HG03196 (cell line): Measurements from ENCODE around the gene TTN.
A peak's percentile ranks its signal among the peaks of the same experiment; 100 is the strongest.
"Not testable (repeated sequence)": the region's sequence is repeated elsewhere in the genome, so short reads cannot be mapped to it uniquely, and the experiment has no call there.

Experiments
- ATAC-seq: cut with Tn5 transposase; IDR thresholded peaks from one replicate; pipeline ENCODE4 v1.9.1; 2021; ENCODE audit not compliant: unreplicated experiment

Gene TTN

DNA sequence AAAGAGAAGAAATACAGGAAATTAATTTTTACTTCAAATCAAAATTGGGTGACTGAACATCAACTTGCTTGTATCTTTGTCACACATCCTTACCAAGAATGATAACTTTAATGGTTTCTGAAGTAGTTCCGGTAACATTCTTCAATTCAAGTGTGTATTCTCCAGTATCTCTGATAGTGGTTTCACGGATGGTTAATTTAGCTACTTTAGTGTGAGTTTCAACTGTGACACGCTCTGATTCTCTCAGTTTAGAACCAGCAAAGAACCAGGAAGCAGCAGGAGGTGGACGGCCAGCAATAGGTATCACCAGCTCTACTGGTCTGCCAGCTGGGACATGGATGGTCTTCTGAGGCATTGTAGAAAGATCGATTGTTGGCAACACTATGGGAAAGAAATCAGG is 264.7 kb downstream of the TTN start:
- no peak for ATAC-seq

DNA sequence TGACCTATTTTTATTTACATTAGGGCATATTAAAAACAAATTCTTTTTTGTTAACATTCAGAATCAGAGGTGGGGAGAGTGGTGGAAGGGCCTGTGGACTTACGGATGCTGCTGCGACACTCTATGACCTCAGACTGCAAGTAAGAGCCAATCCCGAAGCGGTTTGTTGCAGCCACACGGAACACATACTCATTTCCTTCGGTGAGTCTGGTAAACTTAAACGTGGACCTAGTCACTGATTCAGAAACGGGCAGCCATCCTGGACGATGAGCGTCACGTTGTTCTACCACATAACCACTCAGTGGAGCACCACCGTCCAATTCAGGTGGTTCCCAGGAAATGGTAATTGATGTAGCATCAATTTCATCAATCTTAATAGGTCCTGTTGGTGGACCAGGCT is 265.1 kb downstream of the TTN start:
- no peak for ATAC-seq

DNA sequence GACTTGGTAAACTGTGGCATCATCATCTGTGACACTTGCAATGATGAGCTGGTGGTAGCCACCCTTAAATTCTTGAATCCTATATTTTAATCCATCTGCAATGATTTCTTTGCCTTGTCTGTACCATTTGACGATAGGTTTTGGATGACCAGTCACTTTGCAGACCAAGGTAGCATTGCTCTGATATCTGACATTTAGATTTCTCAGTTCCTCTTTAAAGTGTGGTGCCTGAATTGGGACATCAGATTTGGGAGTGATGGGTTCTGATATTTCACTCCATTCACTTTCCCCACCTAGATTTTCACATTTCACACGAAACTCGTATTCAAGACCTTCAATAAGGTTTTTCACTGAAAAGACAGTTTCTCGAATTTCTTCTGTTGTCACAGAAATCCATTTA is 271.2 kb downstream of the TTN start:
- no peak for ATAC-seq

DNA sequence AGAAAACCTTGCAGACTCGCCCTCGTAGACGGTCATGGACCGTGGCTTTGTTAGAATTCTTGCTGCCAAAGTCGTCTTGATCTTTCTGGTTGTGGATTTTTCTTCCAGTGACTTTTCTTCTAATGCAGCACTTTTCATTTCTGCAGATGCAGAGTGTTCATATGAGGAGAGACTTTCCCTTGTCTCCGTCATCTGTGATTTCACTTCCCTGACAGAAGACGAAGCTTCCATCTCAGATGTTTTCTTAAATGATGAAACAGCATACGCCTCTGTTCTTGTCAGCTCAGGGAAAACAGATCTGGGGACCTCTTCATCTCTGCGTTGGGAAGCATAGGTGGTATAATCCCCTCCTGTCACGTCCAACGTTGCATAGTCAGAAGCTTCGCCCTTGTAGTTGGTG is 276.1 kb downstream of the TTN start:
- no peak for ATAC-seq

DNA sequence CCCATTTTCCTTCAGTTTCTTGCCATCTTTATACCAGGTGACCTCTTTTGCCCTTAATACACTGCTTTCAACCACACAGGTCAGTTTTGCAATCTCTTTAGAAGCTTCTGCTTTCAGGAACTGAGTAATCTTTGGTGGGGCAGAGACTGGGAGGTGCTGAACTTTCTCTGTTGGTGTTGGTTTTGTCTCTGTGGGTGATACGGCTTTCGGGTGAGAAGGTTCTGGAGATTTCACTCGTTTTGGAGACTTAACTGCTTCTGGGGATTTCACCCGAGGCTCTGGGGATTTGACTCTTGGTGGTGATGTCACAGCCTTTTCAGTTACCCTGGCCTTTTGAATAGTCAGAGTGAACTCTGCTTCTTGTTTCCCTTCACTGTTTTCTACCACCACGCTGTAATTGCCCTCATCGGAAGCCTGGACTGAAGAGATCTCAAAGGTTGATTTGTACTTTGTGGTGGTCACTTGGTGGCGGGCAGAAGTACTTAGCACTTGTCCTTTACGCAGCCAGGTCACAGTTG is 276.5 kb downstream of the TTN start:
- peak; percentile 97 for ATAC-seq

DNA sequence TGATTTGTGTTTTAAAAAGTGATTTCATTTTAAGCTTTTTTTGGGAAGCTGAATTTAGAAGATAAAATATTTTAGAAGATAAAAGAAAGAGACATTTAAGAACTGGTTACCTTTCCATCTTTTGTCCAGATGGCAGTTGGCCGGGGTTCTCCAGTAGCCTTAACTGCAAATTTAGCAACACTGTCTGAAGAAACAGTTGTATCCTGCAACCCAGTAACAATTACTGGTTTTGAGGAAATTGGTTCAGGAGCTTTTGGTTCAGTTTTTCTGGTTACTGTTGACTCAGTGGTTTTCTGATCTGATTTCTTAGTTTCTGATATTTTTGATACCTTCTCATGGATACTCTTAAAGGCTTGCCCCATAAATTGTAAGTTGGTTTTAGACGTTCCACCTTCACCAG is 277.1 kb downstream of the TTN start:
- ATAC-seq = no peak

DNA sequence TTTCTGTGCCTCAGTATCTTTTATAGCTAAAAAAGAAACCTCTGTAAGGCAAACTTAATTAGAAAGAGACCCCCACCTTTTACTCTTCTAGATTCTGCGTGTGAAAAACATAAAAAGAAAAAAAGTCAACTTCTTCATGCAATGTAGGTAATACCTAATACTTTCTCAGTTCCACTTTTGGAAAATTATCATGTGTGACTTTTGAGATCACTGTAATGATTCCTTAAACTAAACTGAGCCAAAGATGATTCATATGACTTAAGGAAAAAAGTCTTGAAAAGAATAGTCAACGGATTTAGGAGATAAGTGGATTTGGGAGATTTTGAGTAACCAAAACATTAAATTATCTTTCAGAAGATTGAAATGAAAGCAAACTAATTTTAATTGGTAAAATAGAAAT is 278.0 kb downstream of the TTN start:
- ATAC-seq = no peak

DNA sequence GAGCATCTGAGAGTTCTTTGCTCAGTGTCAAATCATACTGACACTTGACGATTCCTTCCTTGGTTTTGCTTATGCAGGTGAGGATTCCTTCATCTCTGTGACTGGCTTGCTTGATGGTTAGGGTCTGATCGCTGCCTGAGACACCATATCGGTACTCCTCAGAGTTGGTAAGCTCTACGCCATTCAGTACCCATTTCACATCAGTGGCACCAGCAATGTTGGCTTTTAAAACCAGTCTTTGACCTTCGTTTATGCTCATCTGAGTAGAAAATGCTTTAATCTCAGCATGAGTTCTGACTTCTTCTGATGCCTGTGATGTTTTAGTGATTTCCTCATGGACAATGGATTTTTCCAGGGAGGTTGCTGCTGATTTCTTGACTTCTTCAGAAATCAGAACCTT is 278.6 kb downstream of the TTN start:
- ATAC-seq = no peak

DNA sequence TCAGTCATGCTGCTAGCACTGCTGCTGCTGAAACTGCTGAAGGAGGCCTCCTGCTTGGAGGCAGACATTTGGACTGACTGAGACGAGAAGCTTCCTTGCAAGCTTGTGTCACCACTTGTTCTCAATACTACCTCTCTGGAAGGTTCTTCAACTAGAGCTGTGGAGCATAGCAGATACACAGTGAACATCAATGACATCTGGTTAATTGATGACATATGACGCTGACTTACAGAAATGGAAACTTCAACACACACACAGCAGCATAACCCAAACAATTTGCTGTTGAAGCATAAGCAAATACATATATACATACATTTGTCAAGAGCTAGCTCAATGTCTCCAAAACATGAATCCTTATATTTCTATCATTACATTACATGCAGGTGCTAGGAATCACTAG is 279.6 kb downstream of the TTN start:
- no peak for ATAC-seq

DNA sequence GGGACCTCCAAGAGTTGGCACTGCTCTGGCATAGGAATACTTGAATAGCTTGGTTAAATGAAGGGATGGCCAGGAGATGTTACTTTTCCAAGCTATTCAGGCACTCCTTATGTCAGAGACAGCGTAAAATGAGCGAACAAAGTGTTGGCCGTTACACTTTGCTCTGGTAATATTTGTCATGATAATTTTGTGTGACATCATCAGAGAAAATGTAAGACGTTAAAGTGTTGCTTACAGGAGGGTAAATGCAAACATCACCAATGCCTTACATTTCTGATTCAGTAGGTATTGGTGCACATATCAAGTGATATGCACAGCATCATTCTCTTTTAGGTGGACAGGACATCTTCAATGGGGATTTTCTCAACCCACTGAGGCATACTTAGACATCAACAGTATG is 281.0 kb downstream of the TTN start:
- no peak for ATAC-seq

DNA sequence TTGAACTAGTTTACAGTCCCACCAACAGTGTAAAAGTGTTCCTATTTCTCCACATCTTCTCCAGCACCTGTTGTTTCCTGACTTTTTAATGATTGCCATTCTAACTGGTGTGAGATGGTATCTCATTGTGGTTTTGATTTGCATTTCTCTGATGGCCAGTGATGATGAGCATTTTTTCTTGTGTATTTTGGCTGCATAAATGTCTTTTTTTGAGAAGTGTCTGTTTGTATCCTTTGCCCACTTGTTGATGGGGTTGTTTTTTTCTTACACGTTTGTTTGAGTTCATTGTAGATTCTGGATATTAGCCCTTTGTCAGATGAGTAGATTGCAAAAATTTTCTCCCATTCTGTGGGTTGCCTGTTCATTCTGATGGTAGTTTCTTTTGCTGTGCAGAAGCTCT is 281.8 kb downstream of the TTN start:
- not testable (repeated sequence) for ATAC-seq

DNA sequence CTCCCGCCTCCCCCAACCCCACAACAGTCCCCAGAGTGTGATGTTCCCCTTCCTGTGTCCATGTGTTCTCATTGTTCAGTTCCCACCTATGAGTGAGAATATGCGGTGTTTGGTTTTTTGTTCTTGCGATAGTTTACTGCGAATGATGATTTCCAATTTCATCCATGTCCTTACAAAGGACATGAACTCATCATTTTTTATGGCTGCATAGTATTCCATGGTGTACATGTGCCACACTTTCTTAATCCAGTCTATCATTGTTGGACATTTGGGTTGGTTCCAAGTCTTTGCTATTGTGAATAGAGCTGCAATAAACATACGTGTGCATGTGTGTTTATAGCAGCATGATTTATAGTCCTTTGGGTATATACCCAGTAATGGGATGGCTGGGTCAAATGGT is 282.2 kb downstream of the TTN start:
- not testable (repeated sequence) for ATAC-seq

DNA sequence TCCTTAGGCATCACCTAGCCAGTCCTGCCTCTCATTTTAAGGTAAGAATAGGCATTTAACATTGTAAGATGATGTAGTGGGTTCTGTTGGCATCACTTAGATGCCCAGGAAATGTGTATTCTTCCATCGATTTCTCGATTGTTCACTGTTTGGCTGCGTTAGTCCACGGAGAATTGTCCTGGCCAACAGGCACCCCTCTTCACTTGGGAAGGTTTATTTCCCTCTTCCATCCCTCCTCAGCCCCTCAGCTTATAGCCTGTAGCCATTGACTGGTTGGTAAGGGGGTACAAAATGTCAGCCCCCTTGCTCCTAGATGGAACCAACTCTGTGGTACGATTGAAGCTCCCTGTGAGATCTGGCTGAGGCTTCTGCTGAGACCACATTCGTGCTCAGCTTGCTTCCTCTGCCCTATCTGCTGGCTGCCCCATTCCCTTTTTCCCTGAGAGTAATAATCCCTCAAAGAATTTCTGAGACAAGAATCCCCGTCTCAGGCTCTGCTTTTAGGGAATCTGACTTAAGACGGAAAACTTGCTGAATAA is 283.6 kb downstream of the TTN start:
- ATAC-seq = no peak

DNA sequence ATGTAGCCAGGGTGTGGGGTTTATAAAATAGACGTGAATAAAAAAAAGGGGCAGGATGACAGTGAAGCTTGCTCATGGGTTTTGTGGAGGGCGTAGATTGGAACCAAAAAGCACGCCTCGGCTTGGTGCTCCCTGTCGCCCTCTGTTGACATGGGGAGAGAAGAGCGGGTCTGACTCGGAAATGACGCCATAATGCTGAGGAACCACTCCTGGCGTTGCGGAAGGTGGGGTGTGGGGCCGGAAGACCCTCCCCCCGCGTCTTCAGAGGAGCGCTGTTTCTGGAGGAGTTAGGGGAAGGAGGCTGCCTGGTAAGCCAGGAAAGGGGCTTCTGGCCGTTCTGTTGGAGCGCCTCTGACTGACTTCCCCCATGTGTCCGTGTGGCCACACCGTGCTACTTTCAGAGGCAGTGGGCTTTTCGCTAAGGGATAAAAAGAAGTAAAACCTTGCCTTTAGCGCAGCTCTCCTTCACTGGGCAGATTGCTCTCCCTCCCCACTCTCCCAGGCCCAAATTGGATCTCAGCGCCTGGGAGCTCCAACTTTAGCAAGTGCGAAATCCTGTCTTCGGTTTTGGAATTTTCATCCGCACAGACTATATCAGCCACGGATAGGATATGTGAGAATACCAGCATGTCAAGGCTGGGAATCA is 284.1 kb downstream of the TTN start:
- ATAC-seq = no peak

DNA sequence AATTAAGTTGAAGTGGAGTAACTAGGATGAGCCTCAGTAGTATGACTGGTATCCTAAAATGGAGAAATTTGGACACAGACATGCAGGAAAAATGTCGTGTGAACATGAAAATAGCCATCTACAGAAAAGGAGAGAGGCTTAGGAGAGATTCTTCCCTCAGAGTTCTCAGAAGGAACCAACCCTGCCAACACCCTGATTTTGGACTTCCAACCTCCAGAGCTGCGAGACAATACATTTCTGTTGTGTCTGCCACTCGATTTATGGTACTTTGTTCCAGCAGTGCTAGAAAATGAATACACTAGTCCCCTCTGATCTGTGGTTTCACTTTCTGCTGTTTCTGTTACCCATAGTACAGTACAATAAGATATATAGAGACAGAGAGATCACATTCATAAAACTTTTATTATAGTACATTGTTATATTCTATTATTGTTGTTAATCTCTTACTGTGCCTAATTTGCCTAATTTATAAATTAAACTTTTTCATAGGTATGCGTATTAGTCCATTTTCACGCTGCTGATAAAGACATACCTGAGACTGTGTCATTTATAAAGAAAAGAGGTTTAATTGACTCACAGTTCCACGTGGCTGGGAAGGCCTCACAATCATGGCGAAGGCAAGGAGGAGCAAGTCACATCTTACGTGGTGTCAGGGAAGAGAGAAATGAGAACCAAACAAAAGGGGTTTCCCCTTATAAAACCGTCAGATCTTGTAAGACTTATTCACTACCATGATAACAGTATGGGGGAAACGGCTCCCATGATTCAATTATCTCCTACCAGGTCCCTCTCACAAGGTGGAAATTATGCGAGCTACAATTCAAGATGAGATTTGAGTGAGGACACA is 285.7 kb downstream of the TTN start:
- no peak for ATAC-seq

DNA sequence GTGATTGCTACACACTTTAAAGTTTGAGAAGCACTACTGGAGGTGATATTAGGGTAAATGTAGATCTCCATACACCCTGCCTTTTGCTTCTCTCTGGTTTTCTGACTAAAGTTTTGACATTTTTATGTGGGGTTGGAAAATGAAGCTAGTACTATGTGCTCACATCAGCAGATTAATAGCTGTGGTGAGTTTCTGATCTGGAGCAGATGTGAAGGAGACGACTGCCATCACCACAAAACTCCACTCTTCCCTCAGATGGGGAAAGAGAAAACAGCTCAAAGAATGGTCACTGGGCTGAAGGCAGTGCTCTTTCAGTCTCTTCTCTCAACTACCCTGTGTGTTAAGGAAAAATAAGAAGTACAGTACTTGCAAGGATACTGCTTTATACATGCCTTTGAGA is 289.7 kb downstream of the TTN start:
- no peak for ATAC-seq

DNA sequence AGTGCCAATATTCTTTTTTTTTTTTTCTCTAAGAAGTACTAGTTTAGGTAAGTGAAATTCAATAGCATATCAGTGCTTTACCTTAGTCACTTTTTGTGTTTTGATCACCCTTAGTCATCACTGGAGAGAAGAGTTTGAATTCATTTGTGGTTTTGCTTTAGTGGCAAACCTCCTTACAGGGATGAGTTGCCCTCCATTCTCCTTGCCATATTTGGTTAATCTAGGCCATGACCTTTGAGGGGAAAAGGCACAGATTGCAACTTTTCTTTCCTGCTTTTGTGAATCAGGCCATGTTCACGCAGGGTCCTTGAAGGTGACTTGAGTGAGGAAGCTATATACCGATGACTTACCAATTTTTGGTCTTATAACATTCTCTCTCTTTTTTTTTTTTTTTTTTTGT is 292.6 kb downstream of the TTN start:
- peak; percentile 59 for ATAC-seq

DNA sequence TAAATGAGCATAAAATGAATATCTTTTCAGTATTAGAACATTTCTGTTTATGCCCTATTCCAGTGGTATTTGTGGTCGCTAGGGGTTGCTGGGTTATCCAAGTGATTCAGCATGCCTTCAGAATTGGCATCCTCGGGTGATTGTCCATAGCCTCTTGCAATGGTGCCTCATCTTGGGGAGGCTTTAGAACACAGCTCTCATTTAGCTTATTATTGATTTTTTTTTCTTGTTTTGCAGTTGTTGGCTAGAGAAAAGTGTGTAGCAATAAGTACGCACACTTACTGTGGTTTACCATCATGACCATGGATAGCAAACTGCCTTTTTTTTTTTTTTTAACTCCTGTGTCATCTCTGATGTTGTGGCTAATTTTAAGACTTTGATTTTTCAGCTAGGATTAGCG is 293.3 kb downstream of the TTN start:
- ATAC-seq = no peak

DNA sequence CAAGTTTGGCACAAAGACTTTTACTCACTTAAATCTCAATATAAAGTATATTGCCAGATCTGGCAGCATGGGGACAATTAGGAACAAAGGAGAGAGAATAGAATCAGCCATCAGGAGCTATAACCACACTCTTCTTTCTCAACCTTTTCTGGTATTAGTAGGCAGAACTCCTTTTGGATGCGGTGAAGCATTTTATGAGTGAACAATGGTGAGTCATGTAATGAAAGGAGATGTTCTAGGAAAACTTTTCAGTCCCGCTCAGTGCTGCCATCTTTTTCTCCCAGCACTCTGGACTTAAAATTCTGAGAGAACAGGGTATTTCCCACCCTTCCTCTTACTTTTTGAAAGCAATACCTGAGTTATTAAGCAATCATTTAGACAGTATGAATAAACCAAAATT is 294.7 kb downstream of the TTN start:
- ATAC-seq = no peak

DNA sequence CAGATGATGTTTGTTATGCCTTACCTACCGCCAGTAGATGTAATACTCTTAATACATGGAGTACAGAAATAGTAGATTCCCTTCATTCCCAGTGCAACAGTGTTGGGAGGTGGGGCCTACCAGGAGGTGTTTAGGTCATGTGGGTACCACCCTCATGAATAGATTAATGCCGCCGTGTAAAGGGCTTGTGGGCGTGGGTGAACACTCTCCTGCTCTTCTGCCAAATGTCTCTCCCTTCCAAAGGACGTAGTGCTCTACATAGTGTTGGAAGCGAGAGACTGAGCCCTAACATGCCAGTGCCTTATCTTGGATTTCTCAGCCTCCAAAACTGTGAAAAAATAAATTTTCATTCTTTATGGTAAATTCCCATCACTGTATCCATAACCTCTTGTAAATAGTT is 296.8 kb downstream of the TTN start:
- ATAC-seq = no peak

DNA sequence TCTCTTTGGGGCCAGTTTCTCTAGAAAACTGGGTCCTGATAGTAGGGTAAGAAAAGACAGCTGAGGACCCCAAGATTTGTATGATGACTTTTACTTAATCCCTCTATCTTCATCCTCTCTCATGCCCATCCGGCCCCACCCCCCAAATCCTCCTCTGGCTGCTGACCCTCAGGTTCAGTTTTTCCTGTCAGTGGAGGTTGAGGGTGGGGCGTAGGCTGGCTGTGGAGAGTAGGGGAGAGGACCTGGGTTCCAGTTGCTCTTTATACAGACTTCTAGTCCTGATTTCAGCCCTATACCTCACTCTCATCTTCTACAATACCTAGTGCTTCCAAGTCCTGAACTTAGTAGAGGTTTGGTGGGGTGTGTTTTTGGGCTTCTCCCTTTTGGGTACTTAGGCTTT is 298.6 kb downstream of the TTN start:
- no peak for ATAC-seq

DNA sequence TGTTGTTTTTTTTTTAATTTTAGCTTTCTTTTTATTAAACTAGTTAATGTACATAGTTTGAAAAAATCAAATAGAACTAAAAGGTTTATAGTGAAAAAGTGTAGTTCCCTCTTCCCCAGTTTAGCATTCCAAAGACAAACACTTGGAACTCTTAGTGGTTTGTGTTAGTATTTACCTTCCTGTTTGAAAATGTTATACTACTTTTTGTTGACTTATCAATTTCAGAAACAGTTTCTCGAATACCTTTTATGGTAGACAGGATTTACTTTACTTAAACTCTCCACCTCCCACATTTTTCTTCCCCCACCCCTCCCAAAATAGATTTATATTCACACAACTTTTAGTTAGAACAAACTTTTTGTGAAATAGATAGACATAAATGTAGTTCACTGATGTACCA is 300.3 kb downstream of the TTN start:
- ATAC-seq = no peak
